HG03442 (cell line): ENCODE data around the gene NLRP13.

ENCODE experiments used
- ATAC-seq: cut with Tn5 transposase; IDR thresholded peaks from one replicate; pipeline ENCODE4 v1.9.1; 2021; ENCODE audit warnings: mild to moderate bottlenecking, moderate library complexity; ENCODE audit not compliant: unreplicated experiment

NLRP13 gene

GRCh38 chr19:55907286-55907685 lies 24.9 kb downstream of the NLRP13 start:
- no peak for ATAC-seq

DNA sequence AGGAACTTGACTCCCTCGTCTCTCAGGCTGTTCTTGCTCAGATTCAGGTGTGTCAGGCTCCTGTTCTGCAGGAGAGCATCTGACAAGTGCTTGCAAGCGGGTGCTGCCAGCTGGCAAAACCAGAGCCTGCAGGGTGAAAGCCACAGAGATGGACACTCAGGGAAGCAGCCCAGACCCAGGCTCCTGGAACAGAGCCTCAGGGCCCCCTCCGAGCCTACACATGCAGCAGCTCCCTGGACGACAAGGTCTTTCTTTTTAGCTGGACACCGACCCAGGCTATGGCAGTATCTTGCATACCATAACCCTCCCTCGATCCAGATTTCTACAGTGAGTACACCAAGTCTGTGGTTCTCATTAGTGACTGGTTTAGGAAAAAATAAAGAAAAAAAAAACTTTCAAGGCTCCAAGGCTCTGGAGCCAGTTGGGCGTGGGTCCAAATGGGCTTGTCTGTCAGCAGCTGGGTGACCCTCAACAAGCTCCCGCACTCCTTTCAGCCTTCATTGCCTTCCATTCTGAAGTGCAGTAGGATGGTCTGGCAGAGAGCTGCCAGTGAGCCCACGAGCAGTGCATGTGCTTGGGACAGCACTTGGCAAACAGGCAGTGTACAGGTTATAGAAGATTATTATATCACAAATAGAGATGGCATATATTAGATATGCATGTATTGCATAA lies 29.9 kb downstream of the NLRP13 start:
- ATAC-seq = no peak

DNA sequence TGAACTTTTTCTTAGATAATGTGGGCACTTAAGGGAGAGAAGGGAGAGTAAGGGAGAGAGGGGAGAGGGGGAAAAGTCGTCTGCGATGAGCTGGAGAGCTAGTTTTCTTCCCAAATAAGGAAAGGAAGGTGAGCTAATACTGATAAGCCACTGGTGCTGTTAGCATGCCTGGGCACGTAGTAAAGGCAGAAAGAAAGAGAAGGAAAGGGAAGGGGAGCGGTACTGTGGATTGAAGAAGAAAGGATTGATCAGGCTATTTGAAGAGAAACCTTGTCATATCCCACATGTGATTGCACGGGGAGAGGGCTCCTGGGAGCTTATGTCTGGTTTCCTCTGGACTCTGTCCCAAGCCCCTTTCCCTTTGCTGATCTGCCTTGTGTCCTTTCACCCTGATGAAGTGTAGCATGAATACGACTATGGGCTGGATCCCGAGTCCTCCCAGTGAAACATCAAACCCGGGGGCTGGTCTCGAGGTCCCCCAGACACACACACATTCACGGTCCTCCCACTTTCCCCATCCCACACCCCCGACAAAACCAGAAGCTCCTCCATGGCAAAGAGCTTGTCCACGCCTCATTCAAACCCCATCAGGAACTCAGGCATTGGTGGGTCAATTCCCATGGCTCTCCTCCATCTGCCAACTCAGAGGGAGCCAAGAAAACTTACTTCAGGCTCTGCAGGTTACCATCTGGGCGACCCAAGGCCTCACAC lies 30.6 kb downstream of the NLRP13 start:
- no peak for ATAC-seq

- ATAC-seq = no peak
Measured at GRCh38 chr19:55898911-55899310, 33.2 kb downstream of the NLRP13 start.

GRCh38 chr19:55882626-55883025 lies 49.5 kb downstream of the NLRP13 start:
- ATAC-seq = no peak

DNA sequence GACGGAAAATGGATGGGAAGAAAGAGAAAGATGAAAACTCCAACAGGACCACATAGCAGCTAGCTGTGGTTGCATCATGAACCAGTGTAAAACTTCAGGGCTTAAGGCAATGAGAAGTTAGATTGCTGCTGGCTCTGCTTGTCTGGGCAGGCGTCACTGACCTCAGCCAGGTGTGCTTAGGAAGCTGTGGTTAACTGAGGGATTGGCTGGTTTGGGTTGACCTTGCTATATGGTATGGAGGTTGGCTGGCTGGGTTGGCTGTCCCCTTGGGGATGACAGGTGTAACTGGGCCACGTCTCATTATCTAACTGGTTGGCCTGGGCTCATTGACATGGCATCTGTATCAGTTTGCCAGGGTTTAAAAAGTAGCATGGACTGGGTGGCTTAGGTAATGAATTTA lies 54.9 kb downstream of the NLRP13 start:
- ATAC-seq = no peak

- ATAC-seq = no peak
Measured at GRCh38 chr19:55870736-55871135, 61.4 kb downstream of the NLRP13 start.

- ATAC-seq = no peak
Measured at GRCh38 chr19:55867101-55867500, 65.0 kb downstream of the NLRP13 start.

DNA sequence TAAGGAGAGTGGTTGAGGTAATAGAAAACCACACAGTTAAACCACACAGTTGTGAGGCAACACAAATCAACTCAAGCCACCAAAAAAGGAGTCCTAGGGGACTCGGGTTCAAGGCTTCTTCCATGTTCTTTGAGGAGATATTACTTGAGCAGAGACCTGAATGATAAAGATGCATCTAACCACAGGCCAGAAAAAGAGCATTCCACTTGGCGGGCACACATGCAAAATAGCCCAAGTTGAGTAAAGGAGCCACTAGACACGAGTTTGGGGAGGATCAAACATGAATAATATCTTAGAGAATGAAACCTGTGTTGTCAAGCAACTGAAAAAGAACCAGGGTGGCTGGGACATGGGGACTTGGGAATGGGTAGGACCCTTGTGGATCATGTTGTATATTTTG lies 65.6 kb downstream of the NLRP13 start:
- ATAC-seq = no peak

GRCh38 chr19:55858969-55859368 lies 73.2 kb downstream of the NLRP13 start:
- no peak for ATAC-seq

GRCh38 chr19:55858401-55858800 lies 73.7 kb downstream of the NLRP13 start:
- no peak for ATAC-seq

- no peak for ATAC-seq
Measured at GRCh38 chr19:55857974-55858373, 74.2 kb downstream of the NLRP13 start.

GRCh38 chr19:55857149-55857548 lies 75.0 kb downstream of the NLRP13 start:
- peak; percentile 62 for ATAC-seq

DNA sequence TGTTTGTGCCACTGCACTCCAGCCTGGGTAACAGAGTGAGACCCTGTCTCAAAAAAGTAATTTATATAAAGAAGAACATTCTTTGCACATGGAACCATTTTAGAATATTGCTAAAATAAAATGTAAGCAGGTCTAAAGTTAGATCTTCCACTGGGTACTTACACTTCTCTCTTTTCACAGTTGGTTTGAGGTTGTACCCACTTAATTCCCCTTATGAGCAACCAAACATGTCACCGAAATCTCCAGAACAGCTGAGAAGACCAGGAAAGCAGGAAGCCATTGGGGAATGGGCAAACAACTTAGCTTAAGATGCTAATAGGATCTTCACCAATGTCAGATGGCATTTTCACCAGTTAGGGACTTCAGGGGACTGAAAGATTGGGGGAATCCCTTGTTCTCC lies 77.0 kb downstream of the NLRP13 start:
- ATAC-seq = no peak
